IMR-90 (cell line): ENCODE measurements around the gene TUBA3E. TPM values are rescaled to one million over a fixed set of nuclear protein-coding genes. Genes with fewer than 3 reads are reported as not detected.
"Not testable (repeated sequence)": the region's sequence is repeated elsewhere in the genome, so short reads cannot be mapped to it uniquely, and the experiment has no call there.

ENCODE experiments used
- ATAC-seq: fragments of 200-7000 bp; cut with Tn5 transposase; 2 replicates; pipeline ENCODE4 v1.9.1; 2020; ENCODE audit warnings: low read depth, mild to moderate bottlenecking, moderate library complexity
- BruUV-seq: library from RNA; stranded (reverse); fragments of 400-500 nt; replicated peaks from 2 replicates; lab custom pipeline; 2021; lab: Mats Ljungman, UMichigan
- CTCF ChIA-PET: fragments of 300-600 bp; formaldehyde crosslinking; extraction: SDS; loops from one replicate; lab custom pipeline; 2021; ENCODE audit warnings: antibody characterized with exemption; lab: Yijun Ruan, JAX
- POLR2A ChIA-PET: fragments of 300-600 bp; sonication (Branson Sonifier 250); formaldehyde crosslinking; loops from one replicate; lab custom pipeline; 2022; ENCODE audit warnings: antibody characterized with exemption; ENCODE audit not compliant: unreplicated experiment; lab: Charles Lee
- DNase-seq: peaks from one replicate; pipeline ENCODE4 v3.0.0; 2013
- H2AFZ ChIP-seq: replicated peaks from 2 replicates; pipeline ENCODE3; 2013; ENCODE audit warnings: low read length, mild to moderate bottlenecking; ENCODE audit not compliant: poor library complexity
- H2AK5ac ChIP-seq: 2 replicates; pipeline ENCODE4 v1.6.1; 2013; ENCODE audit warnings: low read depth, low read length, inconsistent platforms
- H2AK9ac ChIP-seq: replicated peaks from 2 replicates; pipeline ENCODE3; 2013; ENCODE audit warnings: mild to moderate bottlenecking, low read depth, low read length, moderate library complexity; ENCODE audit not compliant: poor library complexity
- H2BK120ac ChIP-seq: 2 replicates; pipeline ENCODE4 v1.6.1; 2013; ENCODE audit warnings: low read depth, low read length, inconsistent platforms
- H2BK15ac ChIP-seq: 3 replicates; pipeline ENCODE4 v1.6.1; 2013; ENCODE audit warnings: low read depth, low read length, inconsistent platforms
- H2BK20ac ChIP-seq: 2 replicates; pipeline ENCODE4 v1.6.1; 2013; ENCODE audit warnings: low read depth, mild to moderate bottlenecking, inconsistent platforms, low read length, moderate library complexity
- H2BK5ac ChIP-seq: 2 replicates; pipeline ENCODE4 v1.6.1; 2013; ENCODE audit warnings: mild to moderate bottlenecking, low read depth, low read length, inconsistent platforms; ENCODE audit not compliant: poor library complexity, severe bottlenecking
- H3K14ac ChIP-seq: replicated peaks from 2 replicates; pipeline ENCODE4 v1.6.1; 2013; ENCODE audit warnings: low read depth, low read length, inconsistent platforms
- H3K18ac ChIP-seq: 2 replicates; pipeline ENCODE4 v1.6.1; 2013; ENCODE audit warnings: low read depth, low read length, control low read depth
- H3K23ac ChIP-seq: 2 replicates; pipeline ENCODE4 v1.6.1; 2013; ENCODE audit warnings: low read depth, low read length, inconsistent platforms
- H3K27ac ChIP-seq: 2 replicates; pipeline ENCODE4 v1.5.1; 2013; ENCODE audit warnings: mild to moderate bottlenecking, control low read depth, low read length; ENCODE audit not compliant: insufficient read depth
- H3K27me3 ChIP-seq: 2 replicates; pipeline ENCODE4 v1.6.1; 2013; ENCODE audit warnings: low read length; ENCODE audit not compliant: control insufficient read depth, insufficient read depth
- H3K36me3 ChIP-seq: 2 replicates; pipeline ENCODE4 v1.6.1; 2013; ENCODE audit warnings: low read length, mixed read lengths; ENCODE audit not compliant: control insufficient read depth, insufficient read depth
- H3K4ac ChIP-seq: 2 replicates; pipeline ENCODE4 v1.6.1; 2013; ENCODE audit warnings: low read depth, low read length, inconsistent platforms
- H3K4me1 ChIP-seq: 2 replicates; pipeline ENCODE4 v1.6.1; 2013; ENCODE audit warnings: low read length, mixed read lengths; ENCODE audit not compliant: control insufficient read depth, insufficient read depth
- H3K4me2 ChIP-seq: 2 replicates; pipeline ENCODE4 v1.6.1; 2013; ENCODE audit warnings: low read depth, mild to moderate bottlenecking, control low read depth, low read length, moderate library complexity
- H3K4me3 ChIP-seq: 2 replicates; pipeline ENCODE4 v1.5.1; 2013; ENCODE audit warnings: low read depth, mild to moderate bottlenecking, control low read depth, low read length, moderate library complexity; ENCODE audit not compliant: insufficient read depth
- H3K56ac ChIP-seq: 2 replicates; pipeline ENCODE4 v1.6.1; 2013; ENCODE audit warnings: low read length, inconsistent platforms; ENCODE audit not compliant: insufficient read depth; ENCODE audit errors: extremely low read depth
- H3K79me1 ChIP-seq, 2 experiments: 2 replicates each; pipeline ENCODE4 v1.6.1; 2013; ENCODE audit warnings: low read length in 2 of 2, inconsistent platforms in 1 of 2, low read depth in 1 of 2
- H3K9ac ChIP-seq: 2 replicates; pipeline ENCODE4 v1.6.1; 2013; ENCODE audit warnings: low read depth, low read length, control low read depth
- H3K9me1 ChIP-seq: 2 replicates; pipeline ENCODE4 v1.6.1; 2013; ENCODE audit warnings: low read length, inconsistent platforms; ENCODE audit not compliant: insufficient read depth
- H3K9me3 ChIP-seq: 2 replicates; pipeline ENCODE4 v1.6.1; 2013; ENCODE audit warnings: low read length; ENCODE audit not compliant: control insufficient read depth, insufficient read depth
- H4K20me1 ChIP-seq: 2 replicates; pipeline ENCODE4 v1.6.1; 2013; ENCODE audit warnings: low read length, inconsistent platforms; ENCODE audit not compliant: insufficient read depth
- H4K5ac ChIP-seq: 2 replicates; pipeline ENCODE4 v1.6.1; 2013; ENCODE audit warnings: mild to moderate bottlenecking, low read depth, low read length, control low read depth
- H4K8ac ChIP-seq, 2 experiments: 2 replicates each; pipeline ENCODE4 v1.6.1; 2013; ENCODE audit warnings: low read depth in 2 of 2, low read length in 2 of 2, control low read depth in 1 of 2, inconsistent platforms in 1 of 2
- H4K91ac ChIP-seq: 2 replicates; pipeline ENCODE4 v1.6.1; 2013; ENCODE audit warnings: low read depth, low read length, inconsistent platforms; ENCODE audit not compliant: insufficient read depth
- SMC3 ChIP-seq: fragments of 150-350 bp; IDR thresholded peaks from 2 replicates; pipeline ENCODE4 v1.6.1; 2016; ENCODE audit warnings: low read depth, mild to moderate bottlenecking, antibody characterized with exemption, low read length, moderate library complexity
- WGBS, 2 experiments: methylation state at CpG; one replicate each; pipeline versions ENCODE4 v1.1.5 to v1.1.7; 2013; ENCODE audit warnings: missing lambda C conversion rate in 2 of 2; ENCODE audit not compliant: insufficient read length in 1 of 2; ENCODE audit errors: extremely low coverage in 2 of 2; 5-methylcytosine and 5-hydroxymethylcytosine counted together
- dilution Hi-C: fragments of 300-500 bp; cut with HindIII; formaldehyde crosslinking; loops from one replicate; pipeline ENCODE4 v1.14.3; 2018; ENCODE audit warnings: low sequenced_read_pairs; ENCODE audit not compliant: unreplicated experiment
- in situ Hi-C: fragments of 300-500 bp; cut with MboI; formaldehyde crosslinking; loops from 3 replicates; pipeline ENCODE4 v1.14.3; 2019; ENCODE audit warnings: low sequenced_read_pairs, inconsistent platforms, mixed read lengths
- intact Hi-C: fragments of 100-400 bp; cut with micrococcal nuclease; formaldehyde crosslinking; loops from 2 replicates; pipeline ENCODE4 v1.10.0; 2022
- polyA plus RNA-seq, 3 experiments: library from polyadenylated mRNA; depleted of rRNA; stranded (reverse); fragments of >200 nt; gene quantifications; 2 replicates each; pipeline ENCODE4 v1.2.3, GENCODE V29; 2012; ENCODE audit warnings: low replicate concordance in 1 of 3
- total RNA-seq: library from RNA; depleted of rRNA; stranded (reverse); fragments of >200 nt; gene quantifications from 2 replicates; pipeline ENCODE4 v1.2.3, GENCODE V29; 2012
- TF ChIP-seq, protein P1 (sequence below): fragments of 150-350 bp; IDR thresholded peaks from 2 replicates; pipeline ENCODE4 v1.6.1; 2016; ENCODE audit warnings: low read depth, mild to moderate bottlenecking, low read length, moderate library complexity, borderline replicate concordance

The TUBA3E gene
- total and polyA plus RNA-seq, 2 of the 4 experiments (the other 2 are of a cell fraction), result not detected

DNA sequence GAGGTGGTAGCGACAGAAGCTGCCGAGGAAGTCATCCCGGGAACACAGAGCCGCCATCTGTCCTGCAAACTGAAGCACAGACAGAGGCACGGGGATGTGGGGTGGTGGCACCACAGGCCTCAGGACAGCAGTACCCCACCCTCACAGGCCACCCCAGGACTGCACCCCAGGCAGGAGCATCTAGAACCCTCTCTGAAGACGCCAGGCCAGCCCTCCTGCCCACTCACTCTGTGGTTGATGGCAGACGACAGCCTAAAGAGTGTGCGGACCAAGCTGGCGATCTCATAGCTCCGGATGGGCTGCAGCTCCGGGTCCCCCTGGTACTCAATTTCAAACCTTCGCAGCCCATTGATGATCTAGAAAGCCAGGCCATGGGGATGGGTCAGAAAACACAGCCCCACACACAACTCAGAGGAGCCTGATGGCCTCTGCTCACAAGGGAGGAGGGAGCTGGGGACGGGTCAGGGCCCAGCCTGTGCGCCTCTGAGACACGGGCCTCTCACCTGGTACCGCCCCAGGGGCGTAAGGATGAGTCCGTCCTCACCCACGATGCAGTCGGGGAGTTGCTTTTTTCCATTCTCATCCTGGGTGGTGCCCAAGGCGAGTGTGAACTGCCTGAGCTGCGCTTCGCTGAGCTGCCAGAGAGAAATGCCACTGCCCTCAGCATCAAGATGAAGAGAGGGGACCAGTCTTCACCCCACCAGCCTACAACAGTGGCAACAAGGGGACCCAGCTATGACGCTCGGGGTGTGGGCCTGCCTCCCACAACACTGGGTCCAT is 45.2 kb downstream of the TUBA3E start:
- no CpG with 5 or more reads among the region's 25 CpGs for WGBS, 2 experiments
- H2AK9ac ChIP-seq, result no peak overlapping the region
- no peak overlapping the region for H2BK5ac ChIP-seq
- no peaks in the 10 kb centered on the region for H3K4me1 ChIP-seq
- H3K56ac ChIP-seq, result no peak overlapping the region
- H3K9me3 ChIP-seq, result no peaks in the 10 kb centered on the region
- H3K36me3 ChIP-seq, result peaks cover 28% of the 10 kb centered on the region; the same call in 1 of the 2 replicates
- no peak overlapping the region for H3K18ac ChIP-seq
- no peaks in the 10 kb centered on the region for H3K9me1 ChIP-seq
- H2AK5ac ChIP-seq, result no peak overlapping the region
- H4K8ac ChIP-seq, result no peak overlapping the region
- no peak overlapping the region for H3K23ac ChIP-seq
- no TSS peak for BruUV-seq
- POLR2A ChIA-PET, result interaction anchor here (0.5 kb wide), 1 partner anchor 16 kb away, joined by 4 read pairs; no protein-coding TSS in a partner anchor
- no peak for TF ChIP-seq SMC3
- TF ChIP-seq, protein P1, sequence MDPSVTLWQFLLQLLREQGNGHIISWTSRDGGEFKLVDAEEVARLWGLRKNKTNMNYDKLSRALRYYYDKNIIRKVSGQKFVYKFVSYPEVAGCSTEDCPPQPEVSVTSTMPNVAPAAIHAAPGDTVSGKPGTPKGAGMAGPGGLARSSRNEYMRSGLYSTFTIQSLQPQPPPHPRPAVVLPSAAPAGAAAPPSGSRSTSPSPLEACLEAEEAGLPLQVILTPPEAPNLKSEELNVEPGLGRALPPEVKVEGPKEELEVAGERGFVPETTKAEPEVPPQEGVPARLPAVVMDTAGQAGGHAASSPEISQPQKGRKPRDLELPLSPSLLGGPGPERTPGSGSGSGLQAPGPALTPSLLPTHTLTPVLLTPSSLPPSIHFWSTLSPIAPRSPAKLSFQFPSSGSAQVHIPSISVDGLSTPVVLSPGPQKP, result no peak
- no peak overlapping the region for H3K4me3 ChIP-seq
- no peak overlapping the region for H3K14ac ChIP-seq
- H3K4ac ChIP-seq, result no peak overlapping the region
- ATAC-seq (no peak), DNase-seq (no peak)
- in situ Hi-C loops, result loop anchor here (25.0 kb wide), 1 partner anchor 1359 kb away; no protein-coding TSS in a partner anchor
- no peak overlapping the region for H3K27ac ChIP-seq
- no peaks in the 10 kb centered on the region for H3K27me3 ChIP-seq
- H2BK120ac ChIP-seq, result no peak overlapping the region
- no peak overlapping the region for H2BK15ac ChIP-seq
- H2AFZ ChIP-seq, result no peak overlapping the region
- intact Hi-C loops, result no loop called here
- no peaks in the 10 kb centered on the region for H3K79me1 ChIP-seq
- no peak overlapping the region for H4K91ac ChIP-seq
- H2BK20ac ChIP-seq, result no peak overlapping the region
- no peak overlapping the region for H4K5ac ChIP-seq
- no peak overlapping the region for H3K4me2 ChIP-seq
- H4K20me1 ChIP-seq, result no peaks in the 10 kb centered on the region
- H3K9ac ChIP-seq, result no peak overlapping the region
- dilution Hi-C loops, result no loop called here
- CTCF ChIA-PET, result no interaction called here

GRCh38 chr2:130152136-130152815 is 46.0 kb downstream of the TUBA3E start:
- peaks cover 28% of the 10 kb centered on the region; the same call in 1 of the 2 replicates for H3K36me3 ChIP-seq
- H3K9me3 ChIP-seq, H3K27ac ChIP-seq, H2AFZ ChIP-seq, H3K9me1 ChIP-seq, H3K79me1 ChIP-seq, H4K91ac ChIP-seq, H4K20me1 ChIP-seq, H3K23ac ChIP-seq, H3K14ac ChIP-seq, H2BK120ac ChIP-seq, H3K18ac ChIP-seq, H3K56ac ChIP-seq, H2BK5ac ChIP-seq, H3K4me2 ChIP-seq, intact Hi-C loops, dilution Hi-C loops, H2BK20ac ChIP-seq, H4K8ac ChIP-seq, H3K4me1 ChIP-seq, BruUV-seq, H2AK5ac ChIP-seq, DNase-seq, H4K5ac ChIP-seq, POLR2A ChIA-PET, H2BK15ac ChIP-seq, H3K27me3 ChIP-seq, H2AK9ac ChIP-seq, H3K4ac ChIP-seq, ATAC-seq, CTCF ChIA-PET, H3K9ac ChIP-seq, H3K4me3 ChIP-seq: not testable (repeated sequence)
- in situ Hi-C loops, result loop anchor here (25.0 kb wide), 1 partner anchor 1360 kb away; no protein-coding TSS in a partner anchor
- whole genome bisulfite sequencing, 2 experiments, result 98% methylated on average over 9 of the region's 27 CpGs; no CpG with 5 or more reads in 1 of the 2 experiments
